ENCODE data around the gene STK32B. TPM values are rescaled to one million over a fixed set of nuclear protein-coding genes. Genes with fewer than 3 reads are reported as not detected.

The STK32B gene
- total and polyA plus RNA-seq, 4 donors = 0.02 to 0.28 (median 0.08) TPM; not detected in 1

GRCh38 chr4:5366009-5366386, 314.7 kb downstream of the STK32B start:
- no peak overlapping the region for H3K4me3 ChIP-seq (ENCODE audit: low read depth in 1 of 3, low read length in 3 of 3)
- no peak for TF ChIP-seq FOXA2 (IDR thresholded peaks at IDR 0.05)
- TF ChIP-seq ATF3 (IDR thresholded peaks at IDR 0.05) = no peak
- no peak for TF ChIP-seq YY1 (IDR thresholded peaks at IDR 0.05)
- no peak for TF ChIP-seq HNF4A (conservative IDR thresholded peaks at IDR 0.05)
- no peak for TF ChIP-seq TAF1 (conservative IDR thresholded peaks at IDR 0.05)
- TF ChIP-seq EGR1 (IDR thresholded peaks at IDR 0.05; ENCODE audit: low read depth in 2 of 2) = no peak
- no peak for TF ChIP-seq JUND (IDR thresholded peaks at IDR 0.05)
- H3K36me3 ChIP-seq (ENCODE audit: control insufficient read depth in 4 of 4, insufficient read depth in 3 of 4, low read depth in 1 of 4, low read length in 3 of 4) = no peaks in the 10 kb centered on the region
- peaks cover 0 to 3% (median 0%) of the 10 kb centered on the region in 4 donors for H3K9me3 ChIP-seq (ENCODE audit: control insufficient read depth in 4 of 4, low read length in 3 of 4)
- WGBS = 70% methylated on average over 3 of the region's 3 CpGs
- no peaks in the 10 kb centered on the region for H3K4me1 ChIP-seq (ENCODE audit: control insufficient read depth in 4 of 4, insufficient read depth in 4 of 4, low read length in 3 of 4)
- H3K27me3 ChIP-seq (ENCODE audit: control insufficient read depth in 4 of 4, insufficient read depth in 4 of 4, low read length in 3 of 4) = peaks cover 0 to 3% (median 0%) of the 10 kb centered on the region in 4 donors
- no peak for DNase-seq (ENCODE audit: low spot score)
- H3K9ac ChIP-seq (ENCODE audit: low read depth in 1 of 2, low read length in 2 of 2) = no peak overlapping the region
- H3K27ac ChIP-seq (ENCODE audit: low read depth in 1 of 2, low read length in 2 of 2) = no peak overlapping the region

GRCh38 chr4:5366421-5366820, 315.1 kb downstream of the STK32B start:
- TF ChIP-seq CTCF (IDR thresholded peaks at IDR 0.05; ENCODE audit: low read depth, low read length, missing input control) = no peak
- TF ChIP-seq MAX (IDR thresholded peaks at IDR 0.05) = no peak
- no peak for TF ChIP-seq ATF3 (IDR thresholded peaks at IDR 0.05)
- TF ChIP-seq RXRA (IDR thresholded peaks at IDR 0.05) = no peak
- no peak for TF ChIP-seq HNF4G (IDR thresholded peaks at IDR 0.05)
- no peak for TF ChIP-seq GABPA (IDR thresholded peaks at IDR 0.05 in 1 of 2, conservative IDR thresholded peaks at IDR 0.05 in 1 of 2)
- no peak for TF ChIP-seq RAD21 (IDR thresholded peaks at IDR 0.05)
- TF ChIP-seq FOXA2 (IDR thresholded peaks at IDR 0.05) = no peak
- no peak for TF ChIP-seq HNF4A (conservative IDR thresholded peaks at IDR 0.05)
- TF ChIP-seq REST (IDR thresholded peaks at IDR 0.05) = no peak
- no peak for TF ChIP-seq SP1 (IDR thresholded peaks at IDR 0.05)
- TF ChIP-seq FOXA1 (IDR thresholded peaks at IDR 0.05) = no peak
- no peak for TF ChIP-seq JUND (IDR thresholded peaks at IDR 0.05)
- TF ChIP-seq EGR1 (IDR thresholded peaks at IDR 0.05; ENCODE audit: low read depth in 2 of 2) = no peak
- no peak for TF ChIP-seq YY1 (IDR thresholded peaks at IDR 0.05)
- no peak for TF ChIP-seq NR2F2 (IDR thresholded peaks at IDR 0.05)
- TF ChIP-seq ZBTB33 (IDR thresholded peaks at IDR 0.05) = no peak
- no peak for TF ChIP-seq TAF1 (conservative IDR thresholded peaks at IDR 0.05)
- no peak for DNase-seq (ENCODE audit: low spot score)
- Histone ChIP-seq H3K27ac (ENCODE audit: low read depth in 1 of 2, low read length in 2 of 2) (no peak overlapping the region), H3K9ac (ENCODE audit: low read depth in 1 of 2, low read length in 2 of 2) (no peak overlapping the region), H3K9me3 (ENCODE audit: control insufficient read depth in 4 of 4, low read length in 3 of 4) (peaks cover 0 to 3% (median 0%) of the 10 kb centered on the region in 4 donors), H3K4me1 (ENCODE audit: control insufficient read depth in 4 of 4, insufficient read depth in 4 of 4, low read length in 3 of 4) (no peaks in the 10 kb centered on the region), H3K27me3 (ENCODE audit: control insufficient read depth in 4 of 4, insufficient read depth in 4 of 4, low read length in 3 of 4) (peaks cover 0 to 3% (median 0%) of the 10 kb centered on the region in 4 donors), H3K4me3 (ENCODE audit: low read depth in 1 of 3, low read length in 3 of 3) (no peak overlapping the region), H3K36me3 (ENCODE audit: control insufficient read depth in 4 of 4, insufficient read depth in 3 of 4, low read depth in 1 of 4, low read length in 3 of 4) (no peaks in the 10 kb centered on the region)
- WGBS = 74% methylated on average over 6 of the region's 6 CpGs

All from liver (tissue), 9 donors.